Measurements from ENCODE around the gene FOXA2.

GRCh38 chr20:22577515-22578220 is 6.7 kb downstream of the FOXA2 start:
- TF ChIP-seq CTCF (IDR thresholded peaks at IDR 0.05) (no peak), POLR2A (IDR thresholded peaks at IDR 0.05) (no peak)

Data from sigmoid colon (tissue), 3 donors.